Activated T-cell treated with anti-CD3 and anti-CD28 coated beads for 4 hours (primary cell): ENCODE data around the gene CYP2A6.
"Not testable (repeated sequence)": the region's sequence is repeated elsewhere in the genome, so short reads cannot be mapped to it uniquely, and the experiment has no call there.

Source experiments
- DNase-seq: peaks from one replicate; pipeline ENCODE4 v3.0.0-alpha.2; 2020

CYP2A6 gene

DNA sequence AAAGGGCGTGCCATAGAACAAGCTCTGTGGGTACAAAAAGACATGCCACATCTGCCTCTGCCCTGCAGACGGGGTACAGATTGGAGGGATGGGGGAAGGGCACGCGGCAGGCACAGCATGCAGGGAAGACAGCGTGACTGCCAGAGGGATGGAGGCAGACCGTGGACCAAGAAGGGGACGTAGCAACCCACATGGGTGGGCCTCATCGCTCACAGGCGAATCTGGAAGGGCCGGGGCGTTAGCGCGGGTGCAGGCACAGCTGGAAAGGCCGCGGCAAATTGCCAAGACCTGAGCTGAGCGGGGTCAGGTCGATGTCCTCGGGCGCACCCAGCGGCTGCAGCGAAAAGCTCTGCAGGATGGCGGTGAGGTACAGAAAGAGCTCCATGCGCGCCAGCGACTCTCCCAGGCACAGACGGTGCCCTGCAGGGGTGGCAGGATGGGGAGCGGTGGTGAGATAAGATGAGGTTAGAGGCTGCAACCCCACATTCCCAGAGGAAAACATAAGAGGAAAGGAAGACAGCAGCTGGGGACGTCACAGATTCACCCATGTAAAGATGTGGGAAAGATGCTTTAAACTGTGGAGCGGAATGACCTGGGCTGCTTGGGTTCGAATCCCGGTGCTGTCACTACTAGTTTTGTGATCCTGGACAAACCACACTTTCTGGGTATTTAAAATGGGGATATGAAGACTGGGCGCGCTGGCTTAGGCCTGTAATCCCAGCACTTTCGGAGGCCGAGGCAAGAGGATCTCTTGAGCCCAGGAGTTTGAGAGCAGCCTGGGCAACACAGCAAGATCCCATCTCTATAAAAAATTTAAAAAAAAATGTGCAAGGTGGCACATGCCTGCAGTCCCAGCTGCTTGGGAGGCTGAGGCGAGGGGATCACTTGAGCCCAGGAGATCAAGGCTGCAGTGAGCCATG is 31.5 kb downstream of the CYP2A6 start:
- DNase-seq = peak; percentile 65

DNA sequence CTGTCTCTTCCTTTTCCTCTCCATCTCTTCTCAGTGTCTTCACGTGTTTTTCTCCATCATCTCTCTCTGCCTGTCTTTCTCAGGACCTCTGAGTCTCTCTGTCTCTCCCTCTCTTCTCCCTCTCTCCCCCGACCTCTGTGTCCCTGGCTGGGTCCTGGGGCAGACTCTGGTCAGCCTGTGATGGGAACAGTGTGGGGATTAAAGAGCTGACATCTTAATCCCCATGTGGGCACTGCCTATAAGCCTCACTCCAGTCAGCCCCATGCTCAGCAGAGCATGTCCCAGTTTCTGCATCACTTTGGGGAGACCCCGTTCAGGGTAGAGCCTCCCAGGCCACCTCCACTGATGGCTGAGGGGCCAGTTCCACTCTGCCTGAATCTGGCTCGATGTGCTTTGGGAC is 35.0 kb downstream of the CYP2A6 start:
- no peak for DNase-seq

DNA sequence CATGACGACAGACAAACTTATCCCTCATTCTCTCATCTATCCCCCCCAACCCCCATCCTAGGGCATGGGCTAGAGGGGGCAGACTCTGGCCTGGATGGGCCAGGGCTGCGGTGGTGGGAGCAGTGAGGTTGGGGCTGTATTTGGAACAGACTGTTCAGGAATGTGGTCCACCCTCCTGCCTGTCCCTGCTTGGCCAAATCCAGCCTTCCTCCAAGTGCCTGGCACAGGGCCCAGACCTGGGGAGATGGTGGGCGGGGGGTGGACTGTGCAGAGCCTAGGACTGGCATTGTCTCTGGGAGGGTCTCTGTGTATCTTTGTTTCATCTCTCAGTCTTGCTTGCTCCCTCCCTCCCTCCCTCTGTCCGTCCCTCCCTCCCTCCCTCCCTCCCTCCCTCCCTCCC is 37.1 kb downstream of the CYP2A6 start:
- no peak for DNase-seq

DNA sequence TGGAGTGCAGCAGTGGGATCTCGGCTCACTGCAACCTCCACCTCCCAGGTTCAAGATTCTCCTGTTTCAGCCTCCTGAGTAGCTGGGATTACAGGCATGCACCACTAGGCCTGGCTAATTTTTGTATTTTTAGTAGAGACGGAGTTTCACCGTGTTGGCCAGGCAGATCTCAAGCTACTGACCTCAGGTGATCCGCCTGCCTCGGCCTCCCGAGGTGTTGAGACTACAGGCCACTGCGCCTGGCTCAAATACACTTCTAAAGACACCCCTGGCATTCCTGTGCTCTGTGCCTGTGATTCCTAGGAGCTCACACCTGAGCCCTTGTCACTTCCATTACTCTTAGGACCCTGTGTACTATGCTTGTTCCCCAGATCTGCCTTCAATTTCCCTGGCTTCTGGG is 37.7 kb downstream of the CYP2A6 start:
- DNase-seq = not testable (repeated sequence)

DNA sequence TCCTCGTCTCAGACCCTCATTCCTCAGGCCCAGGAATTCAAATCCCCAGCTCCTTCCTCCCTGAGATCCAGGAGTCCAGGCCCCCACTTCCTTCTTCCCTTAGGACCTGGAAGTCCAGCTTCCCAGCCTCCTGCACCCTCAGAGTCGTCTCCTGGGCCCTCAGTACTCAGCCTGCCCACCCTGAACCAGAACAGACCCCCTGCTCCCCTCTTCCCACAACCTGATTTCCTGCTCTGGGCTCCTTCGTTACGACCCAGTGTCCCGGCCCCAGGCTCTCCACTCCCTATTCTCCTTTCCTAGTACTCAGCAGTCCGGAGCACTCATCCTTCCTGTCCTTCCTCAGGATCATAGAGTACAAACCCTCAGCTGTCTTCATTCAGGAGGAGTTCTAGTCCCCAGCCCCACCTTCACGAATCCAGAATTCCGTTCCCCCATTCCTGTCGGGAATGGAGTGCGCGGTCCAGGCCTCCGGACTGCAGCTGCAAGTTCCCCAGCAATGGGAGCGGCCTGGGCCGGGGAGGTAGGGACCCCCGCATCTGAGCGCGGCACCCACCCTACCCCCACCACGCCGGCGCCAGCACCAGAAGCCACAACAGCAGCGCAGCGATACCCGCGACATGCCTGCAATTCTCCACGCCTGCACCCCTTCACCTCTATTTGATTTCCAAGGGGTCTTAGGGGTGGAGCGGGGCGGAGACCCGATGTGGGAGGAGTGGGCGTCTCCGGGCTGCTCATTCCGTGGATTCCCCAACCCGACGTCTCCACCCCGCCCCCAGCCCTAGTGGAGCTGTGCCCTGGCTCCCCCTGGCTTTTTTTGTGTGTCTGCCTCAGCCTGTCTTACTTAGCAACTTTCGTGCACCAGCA is 38.5 kb downstream of the CYP2A6 start:
- DNase-seq = no peak

DNA sequence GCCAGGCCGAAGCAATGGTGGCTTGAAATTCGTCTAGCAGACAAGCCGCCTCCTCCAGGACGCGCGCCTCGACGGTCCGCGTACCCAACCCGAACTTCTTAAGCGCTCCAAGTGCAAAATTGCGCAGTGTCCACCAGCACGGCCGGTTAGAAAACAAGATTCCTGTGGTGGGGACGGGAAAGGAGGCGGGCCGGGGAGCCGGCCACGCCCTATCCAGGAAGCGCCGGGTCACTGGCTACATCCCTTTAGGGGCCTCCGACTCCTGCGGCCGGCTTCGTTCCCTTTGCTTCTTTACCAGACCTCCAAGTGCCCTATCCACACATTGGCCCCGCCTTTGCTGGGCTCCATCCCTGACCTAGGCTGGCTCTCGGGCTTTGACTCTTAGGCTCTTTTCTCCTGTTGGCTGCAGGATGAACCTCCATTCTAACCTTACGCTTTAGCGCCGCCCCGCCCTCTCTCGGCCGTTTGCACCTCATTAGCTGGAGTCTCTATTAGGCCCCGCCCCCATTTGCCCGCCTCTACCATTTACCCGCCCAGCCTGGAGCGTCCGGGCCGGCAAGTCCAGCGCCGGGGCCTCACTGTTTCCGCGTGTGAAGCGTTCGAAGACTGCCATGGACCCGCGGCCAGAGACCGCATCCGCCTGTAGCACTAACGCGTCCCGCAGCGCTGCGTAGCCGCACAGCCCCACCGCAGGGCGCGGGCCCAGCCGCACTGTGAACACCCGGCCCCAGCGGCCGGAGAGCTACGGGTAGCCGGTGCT is 39.4 kb downstream of the CYP2A6 start:
- not testable (repeated sequence) for DNase-seq

DNA sequence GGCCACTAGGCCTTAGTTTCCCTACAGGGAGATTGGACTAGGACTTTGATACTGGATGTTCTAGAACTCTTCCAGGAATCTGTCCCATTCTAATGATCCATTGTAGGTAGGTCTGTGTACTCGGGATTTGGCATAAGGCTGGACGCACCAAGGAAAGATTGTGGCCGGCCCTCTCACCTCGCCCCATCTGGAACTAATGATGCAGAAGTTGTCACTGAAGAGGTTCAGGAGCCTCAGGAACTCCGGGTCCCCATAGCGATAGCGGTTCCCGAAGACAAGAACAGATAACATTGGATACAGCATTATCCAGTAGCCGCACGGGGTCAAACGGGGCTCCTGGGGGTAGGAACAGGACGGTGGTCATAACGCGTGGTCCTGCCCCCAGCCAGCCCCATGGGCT is 40.1 kb downstream of the CYP2A6 start:
- no peak for DNase-seq

DNA sequence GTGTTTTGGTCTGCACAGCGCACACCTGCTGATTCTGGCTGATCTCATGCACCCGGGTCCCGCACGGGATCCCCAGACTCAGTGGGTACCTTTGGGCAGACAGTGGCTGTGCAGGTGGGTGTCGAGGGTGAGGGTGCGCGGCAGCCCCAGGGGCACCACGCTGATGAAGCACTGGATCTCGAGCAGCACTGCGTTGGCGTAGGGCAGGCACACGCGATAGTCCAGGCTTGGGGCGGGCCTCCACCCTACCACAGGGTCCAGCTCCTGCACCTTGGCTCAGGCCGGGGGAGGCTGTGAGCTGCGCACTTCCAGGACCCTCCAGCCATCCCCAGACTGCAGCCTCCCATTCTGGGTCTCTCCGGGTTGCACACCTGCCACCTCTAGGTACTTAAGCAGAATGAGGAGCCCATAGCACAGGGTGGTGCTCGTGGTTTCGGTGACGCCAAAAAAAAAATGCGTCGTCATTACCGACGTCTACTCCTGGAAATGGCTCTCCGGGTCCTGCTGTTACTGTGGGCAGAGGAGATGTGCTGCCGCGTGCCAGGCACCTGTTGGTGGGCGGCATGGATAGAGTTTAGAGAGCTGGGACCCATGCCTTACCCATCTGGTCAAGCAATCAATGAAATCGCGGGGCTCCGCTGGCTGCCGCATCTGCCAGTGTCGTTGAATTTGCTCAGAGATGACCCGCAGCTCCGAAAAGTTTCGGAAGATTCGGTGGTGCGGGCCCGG is 40.7 kb downstream of the CYP2A6 start:
- no peak for DNase-seq

DNA sequence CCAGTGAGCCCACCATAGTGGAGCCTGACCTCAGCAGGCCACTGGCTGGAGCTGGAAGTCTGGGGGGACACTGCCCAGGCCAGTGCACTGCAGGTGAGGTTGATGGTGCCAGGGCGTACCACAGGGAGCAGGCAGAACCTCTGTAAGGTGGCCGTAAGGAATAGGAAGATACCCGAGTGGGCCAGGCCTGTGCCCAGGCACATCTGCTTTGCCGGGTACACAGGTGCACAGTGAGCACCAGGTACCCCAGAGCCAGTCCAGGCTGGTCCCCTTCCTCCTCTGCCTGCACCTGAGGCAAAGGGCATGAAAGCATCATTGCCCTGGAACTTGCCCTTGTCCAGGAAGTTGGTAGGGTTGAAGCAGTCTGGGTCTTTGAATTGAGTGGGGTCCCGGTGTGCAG is 41.8 kb downstream of the CYP2A6 start:
- DNase-seq = no peak

DNA sequence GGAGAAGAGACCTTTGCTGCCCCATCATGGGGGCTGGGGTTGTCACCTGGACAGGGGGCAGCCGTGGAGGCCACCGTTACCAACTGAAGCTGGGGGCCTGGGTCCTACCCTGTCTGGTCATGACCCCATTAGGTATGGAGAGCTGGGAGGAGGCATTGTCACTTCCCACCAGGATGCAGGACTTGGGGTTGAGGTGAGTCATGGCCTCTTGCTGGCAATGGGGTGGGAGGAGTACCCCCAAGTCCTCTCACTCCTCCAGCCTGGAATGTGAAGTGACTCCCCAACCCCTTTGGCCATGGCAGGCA is 42.3 kb downstream of the CYP2A6 start:
- DNase-seq = no peak

DNA sequence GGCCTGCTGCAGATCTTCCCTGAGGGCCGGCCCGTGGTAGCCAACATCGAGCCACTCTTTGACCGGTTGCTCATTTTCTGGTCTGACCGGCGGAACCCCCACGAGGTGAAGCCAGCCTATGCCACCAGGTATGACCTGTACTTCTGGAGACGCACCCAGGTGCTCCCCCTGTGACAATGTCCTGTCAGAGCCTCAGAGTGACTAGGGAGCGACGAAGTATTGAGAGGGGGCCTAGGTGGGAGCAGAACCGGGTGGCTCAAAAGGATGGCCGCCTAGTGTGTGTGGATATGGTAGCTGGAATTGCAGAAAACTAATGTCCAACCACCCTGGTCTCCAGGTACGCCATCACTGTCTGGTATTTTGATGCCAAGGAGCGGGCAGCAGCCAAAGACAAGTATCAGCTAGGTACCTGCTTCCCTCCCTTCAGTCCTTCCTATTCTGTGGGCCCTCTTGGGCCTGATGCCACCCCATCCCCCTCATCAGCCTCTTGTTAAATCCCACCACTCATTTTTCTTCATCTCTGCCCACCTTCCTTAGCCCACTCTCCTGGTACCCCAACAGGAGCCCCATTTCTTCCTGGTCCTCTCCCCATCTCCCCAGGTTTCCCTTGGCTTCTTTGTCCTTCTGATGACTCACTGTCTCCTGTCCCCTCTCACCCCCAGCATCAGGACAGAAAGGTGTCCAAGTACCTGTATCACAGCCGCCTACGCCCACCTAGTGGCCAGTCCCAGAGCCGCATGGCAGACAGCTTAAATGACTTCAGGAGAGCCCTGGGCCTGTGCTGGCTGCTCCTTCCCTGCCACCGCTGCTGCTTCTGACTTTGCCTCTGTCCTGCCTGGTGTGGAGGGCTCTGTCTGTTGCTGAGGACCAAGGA is 42.9 kb downstream of the CYP2A6 start:
- DNase-seq = no peak

DNA sequence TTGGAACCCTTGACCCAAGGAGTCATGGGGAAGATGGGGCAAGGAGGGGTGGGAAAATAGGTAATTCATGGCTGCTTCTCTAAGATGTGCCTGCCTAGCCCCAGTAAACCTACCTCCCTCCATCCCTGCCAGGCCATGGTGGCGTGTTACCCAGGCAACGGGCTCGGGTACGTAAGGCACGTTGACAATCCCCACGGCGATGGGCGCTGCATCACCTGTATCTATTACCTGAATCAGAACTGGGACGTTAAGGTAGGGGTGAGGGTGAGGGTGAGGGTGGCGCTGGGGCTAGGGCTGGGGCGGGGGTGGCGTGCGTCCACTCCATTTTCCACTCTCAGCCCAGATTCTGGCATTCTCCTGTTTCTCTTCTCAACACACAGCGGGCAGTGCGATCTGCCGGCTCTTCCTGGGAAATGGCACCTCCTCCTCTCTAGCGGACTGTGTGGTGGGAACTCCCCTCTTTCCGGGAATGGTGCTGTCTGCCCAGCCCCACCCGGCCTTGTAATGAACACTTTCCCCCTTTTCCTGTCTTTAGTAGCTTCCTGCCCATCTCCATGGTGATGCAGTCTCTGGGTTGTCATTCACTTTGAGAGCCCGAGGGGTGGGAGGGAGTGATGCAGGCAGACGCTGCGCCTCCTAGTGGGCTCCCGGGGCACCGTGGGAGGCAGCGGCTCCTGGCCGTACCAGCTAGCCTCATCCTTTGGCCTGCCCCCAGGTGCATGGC is 43.7 kb downstream of the CYP2A6 start:
- DNase-seq = peak; percentile 67

DNA sequence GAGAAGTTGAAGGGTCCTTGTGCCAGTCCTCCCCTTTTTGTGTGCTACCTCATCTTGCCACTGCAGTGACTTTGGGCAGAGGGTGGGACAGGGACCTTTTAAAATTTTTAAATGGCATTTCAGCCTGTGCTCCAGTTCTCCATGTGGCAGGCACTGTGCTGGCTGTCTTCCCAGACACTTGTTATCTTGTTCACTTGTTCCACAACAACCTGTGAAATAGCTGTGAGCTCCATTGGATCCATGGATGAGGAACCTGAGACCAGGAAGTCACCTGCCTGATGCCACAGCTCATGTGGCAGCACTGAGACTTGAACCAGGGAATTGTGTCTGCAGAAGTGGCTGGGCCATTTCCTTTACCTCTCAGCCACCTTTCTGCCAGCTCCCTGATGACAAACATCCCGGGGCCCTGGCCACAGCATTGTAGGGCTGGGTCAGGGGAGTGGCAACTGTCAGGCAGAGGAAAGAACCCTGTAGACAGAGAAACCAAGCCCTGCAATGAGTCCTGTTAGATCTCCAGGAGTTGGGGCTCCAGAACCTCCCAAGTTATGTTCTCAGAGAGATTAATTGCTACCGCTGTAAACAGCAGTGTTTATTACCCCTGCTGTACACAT is 44.9 kb downstream of the CYP2A6 start:
- DNase-seq = no peak

DNA sequence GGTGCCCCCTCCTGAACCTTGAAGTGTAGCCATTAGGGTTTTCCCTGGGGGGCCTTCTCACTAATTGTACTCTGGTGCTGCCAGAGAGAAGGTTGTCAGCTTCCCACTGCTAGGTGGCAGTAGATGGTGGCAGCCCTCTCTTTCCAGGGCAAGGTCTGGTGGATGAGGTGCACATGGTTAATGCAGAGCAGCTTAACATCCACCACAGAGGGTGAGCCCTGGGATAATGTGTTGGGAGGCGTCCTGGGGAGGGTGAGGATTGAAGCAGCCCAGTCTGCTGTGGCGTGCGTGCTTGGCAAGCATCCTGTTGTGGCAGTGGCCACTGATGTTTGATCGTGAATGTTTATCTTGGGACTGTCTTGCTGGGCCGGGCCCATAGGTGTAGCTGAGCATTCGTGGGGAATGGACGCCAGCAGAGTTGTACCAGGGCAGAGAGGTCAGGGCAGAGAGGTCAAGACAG is 45.4 kb downstream of the CYP2A6 start:
- no peak for DNase-seq

DNA sequence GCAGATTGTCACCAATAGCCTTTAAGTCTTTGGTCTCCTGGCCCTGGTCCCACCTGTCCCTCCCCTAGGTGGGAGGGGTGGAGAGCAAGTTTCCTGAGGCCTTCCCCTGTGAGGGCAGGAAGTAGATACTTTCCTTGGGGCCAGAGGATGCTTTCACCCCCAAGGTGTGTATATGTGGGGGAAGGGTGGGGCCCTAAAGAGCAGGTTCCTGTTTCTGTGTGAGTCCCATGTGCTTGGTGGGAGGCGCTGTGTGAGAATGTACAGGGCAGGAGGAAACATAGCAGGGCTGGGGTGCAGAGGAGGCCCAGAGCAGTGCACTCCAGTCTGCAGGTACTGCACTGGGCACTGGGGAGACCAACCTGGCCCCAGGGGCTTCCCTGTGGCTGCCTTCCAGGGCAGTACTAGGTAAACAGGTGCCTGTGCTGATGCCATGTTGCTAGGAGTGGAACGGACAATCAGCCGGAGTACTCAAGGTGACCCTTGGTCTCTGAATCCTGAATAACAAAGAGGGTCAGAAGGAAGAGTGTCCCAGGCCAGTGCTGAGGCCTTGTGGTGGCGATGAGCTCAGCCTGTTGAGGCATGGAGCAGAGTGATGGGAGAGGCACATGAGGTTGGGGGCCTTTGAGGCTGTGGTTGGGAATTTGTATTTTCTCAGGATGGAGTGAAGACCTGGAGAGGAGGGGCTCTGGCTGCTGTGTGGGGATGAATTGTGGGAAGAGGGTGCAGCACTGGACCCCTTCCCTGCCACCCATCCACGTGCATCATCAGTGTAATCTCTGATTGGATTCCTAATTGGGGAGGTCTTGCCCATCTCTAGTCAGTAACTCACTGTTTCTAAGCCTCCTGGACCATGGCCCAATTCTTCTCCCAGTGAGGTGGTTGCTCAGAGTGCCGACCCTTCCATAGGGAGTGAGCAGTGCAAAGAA is 46.1 kb downstream of the CYP2A6 start:
- DNase-seq = no peak

DNA sequence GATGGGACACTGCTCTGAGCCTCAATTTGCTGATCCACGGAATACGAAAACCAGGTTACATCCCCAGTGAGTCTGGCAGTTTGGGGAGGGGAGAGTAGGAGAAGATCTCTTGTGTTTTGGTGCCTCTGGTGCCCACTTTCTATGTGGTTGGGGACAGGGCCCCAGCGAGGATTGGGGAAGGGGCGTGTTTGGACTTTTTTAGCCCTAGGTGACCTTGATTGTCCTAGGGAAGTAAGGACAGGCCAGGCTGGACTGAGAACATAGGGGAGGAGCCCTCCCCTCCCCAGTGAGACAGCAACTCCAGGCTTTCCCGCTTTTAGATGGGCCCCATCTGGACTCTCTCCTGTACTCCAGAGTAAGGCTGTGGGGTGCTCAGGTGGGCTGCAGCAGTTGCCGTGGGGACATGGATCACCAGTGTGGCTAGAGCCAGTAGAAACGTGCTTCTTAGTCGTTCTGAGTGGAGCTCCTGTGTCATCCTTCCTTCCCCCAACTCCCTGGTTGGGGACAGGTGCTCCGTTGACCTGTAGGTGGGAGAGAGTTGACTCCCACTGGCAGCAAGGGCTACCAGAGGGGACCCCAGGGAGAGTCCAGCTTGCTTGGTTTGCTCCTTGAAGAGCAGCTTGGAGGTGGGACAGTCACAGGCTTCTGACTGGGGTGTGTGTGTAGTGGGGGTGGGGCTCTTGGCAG is 46.9 kb downstream of the CYP2A6 start:
- DNase-seq = no peak

DNA sequence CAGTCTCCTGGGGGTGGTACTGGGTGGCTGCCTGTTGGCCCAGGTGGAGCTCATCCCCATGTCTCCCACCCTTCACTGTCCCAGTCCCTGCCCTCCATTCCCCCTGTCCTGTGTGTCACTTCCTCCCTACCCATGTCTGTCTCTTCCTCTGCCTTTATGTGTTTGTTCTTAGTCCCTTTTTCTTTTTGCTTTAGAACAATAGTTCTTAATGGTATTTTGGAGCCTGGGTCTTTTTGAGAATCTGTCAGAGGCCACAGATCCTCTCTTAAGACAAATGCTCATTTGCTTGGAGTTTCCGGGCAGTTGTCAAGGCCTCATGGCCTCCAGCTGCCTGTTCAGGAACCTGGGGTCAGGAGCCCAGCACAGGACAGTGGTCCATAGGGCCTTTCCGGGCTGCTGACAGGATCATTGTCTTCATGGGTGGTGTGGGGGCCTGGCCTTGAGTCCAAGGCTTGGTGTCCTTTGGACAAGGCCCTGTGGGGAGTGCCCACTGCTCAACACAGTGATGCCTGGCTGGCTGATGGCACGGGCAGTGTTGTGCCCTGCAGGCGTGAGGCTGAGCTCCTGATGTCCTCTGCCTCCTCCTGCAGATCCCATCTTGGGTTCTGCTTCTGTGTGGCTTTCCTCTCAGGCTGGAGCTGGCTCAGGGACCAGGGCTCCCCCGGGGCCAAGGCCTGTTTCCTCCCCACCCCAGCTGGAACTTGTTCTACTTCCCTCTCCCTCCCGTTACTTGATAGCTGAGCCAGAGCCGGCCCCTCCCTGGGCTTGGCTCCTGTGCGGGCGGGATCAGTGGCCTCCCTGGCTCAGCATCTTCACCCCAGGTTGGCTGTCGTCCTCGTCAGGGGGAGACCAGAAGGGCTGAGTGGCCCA is 47.7 kb downstream of the CYP2A6 start:
- DNase-seq = no peak
